IPS-18c (cell line): ENCODE results near the gene CAPN5.

Experiments
- H3K4me3 ChIP-seq: 2 replicates; pipeline ENCODE4 v1.7.0; 2013; ENCODE audit warnings: low read depth, mild to moderate bottlenecking, low read length, moderate library complexity; ENCODE audit not compliant: insufficient read depth
- H3K9me3 ChIP-seq: one replicate; pipeline ENCODE4 v1.6.1; 2013; ENCODE audit warnings: mild to moderate bottlenecking, low read length, moderate library complexity; ENCODE audit not compliant: control insufficient read depth, insufficient read depth

CAPN5 gene

GRCh38 chr11:77100166-77101042 lies 33.6 kb downstream of the CAPN5 start:
- H3K4me3 ChIP-seq, result no peak overlapping the region
- H3K9me3 ChIP-seq, result peaks cover 2% of the 10 kb centered on the region

GRCh38 chr11:77101043-77101537 lies 34.3 kb downstream of the CAPN5 start:
- H3K9me3 ChIP-seq, result peaks cover 2% of the 10 kb centered on the region
- H3K4me3 ChIP-seq, result no peak overlapping the region

GRCh38 chr11:77102246-77103210 lies 35.8 kb downstream of the CAPN5 start, which contains the start of gene OMP:
OMP (plus strand) TSS chr11:77102840; CDS start chr11:77102840, 0 bp downstream.
- H3K4me3 ChIP-seq, result no peak within 1 kb of the TSS
- H3K9me3 ChIP-seq, result no peaks in the 10 kb centered on the region

- no peaks in the 10 kb centered on the region for H3K9me3 ChIP-seq
- H3K4me3 ChIP-seq, result no peak overlapping the region
Observed at GRCh38 chr11:77103319-77103718, 36.5 kb downstream of the CAPN5 start.

GRCh38 chr11:77104727-77105126 lies 38.0 kb downstream of the CAPN5 start:
- H3K4me3 ChIP-seq, result no peak overlapping the region
- no peaks in the 10 kb centered on the region for H3K9me3 ChIP-seq

- no peaks in the 10 kb centered on the region for H3K9me3 ChIP-seq
- H3K4me3 ChIP-seq, result no peak overlapping the region
Observed at GRCh38 chr11:77106321-77106720, 39.5 kb downstream of the CAPN5 start.

- Histone ChIP-seq H3K9me3 (no peaks in the 10 kb centered on the region), H3K4me3 (no peak overlapping the region)
Observed at GRCh38 chr11:77106759-77107158, 40.0 kb downstream of the CAPN5 start.

- no peak overlapping the region for H3K4me3 ChIP-seq
Observed at GRCh38 chr11:77107950-77108349, 41.2 kb downstream of the CAPN5 start.

GRCh38 chr11:77108436-77108835 lies 41.7 kb downstream of the CAPN5 start:
- H3K9me3 ChIP-seq, result no peaks in the 10 kb centered on the region
- no peak overlapping the region for H3K4me3 ChIP-seq

More at GRCh38 chr11:77107950-77108349, 41.2 kb downstream of the CAPN5 start:
- H3K9me3 ChIP-seq, result no peaks in the 10 kb centered on the region

- no peak overlapping the region for H3K4me3 ChIP-seq
- no peaks in the 10 kb centered on the region for H3K9me3 ChIP-seq
Observed at GRCh38 chr11:77109236-77110019, 42.7 kb downstream of the CAPN5 start.

GRCh38 chr11:77110836-77111235 lies 44.1 kb downstream of the CAPN5 start:
- H3K9me3 ChIP-seq, result no peaks in the 10 kb centered on the region
- H3K4me3 ChIP-seq, result no peak overlapping the region

GRCh38 chr11:77111277-77111676 lies 44.5 kb downstream of the CAPN5 start:
- Histone ChIP-seq H3K4me3 (no peak overlapping the region), H3K9me3 (no peaks in the 10 kb centered on the region)

GRCh38 chr11:77111946-77112345 lies 45.2 kb downstream of the CAPN5 start:
- H3K9me3 ChIP-seq, result no peaks in the 10 kb centered on the region
- no peak overlapping the region for H3K4me3 ChIP-seq

GRCh38 chr11:77112641-77113381 lies 46.0 kb downstream of the CAPN5 start:
- Histone ChIP-seq H3K4me3 (no peak overlapping the region; the same call in 1 of the 2 replicates), H3K9me3 (no peaks in the 10 kb centered on the region)

GRCh38 chr11:77113382-77114088 lies 46.8 kb downstream of the CAPN5 start:
- H3K4me3 ChIP-seq, result no peak overlapping the region
- H3K9me3 ChIP-seq, result no peaks in the 10 kb centered on the region

GRCh38 chr11:77114089-77114463 lies 47.3 kb downstream of the CAPN5 start:
- H3K9me3 ChIP-seq, result no peaks in the 10 kb centered on the region
- H3K4me3 ChIP-seq, result no peak overlapping the region
